Mammary epithelial cell (primary cell): ENCODE data around the gene ADAMTS2.

ENCODE experiments used
- EZH2 ChIP-seq: IDR thresholded peaks from 2 replicates; pipeline ENCODE4 v1.6.1; 2012; ENCODE audit warnings: low read length, inconsistent platforms, borderline replicate concordance
- TF ChIP-seq, protein P1 (sequence below), 2 donors: IDR thresholded peaks in 1 of 2; conservative IDR thresholded peaks in 1 of 2; 2 replicates each; pipeline ENCODE4 v1.5.1; 2011 to 2012; ENCODE audit warnings: inconsistent platforms in 2 of 2, low read length in 2 of 2, mild to moderate bottlenecking in 2 of 2, control low read depth in 1 of 2, low read depth in 1 of 2; ENCODE audit not compliant: insufficient read depth in 1 of 2; ENCODE audit errors: extremely low read depth in 1 of 2

- TF ChIP-seq, protein P1, sequence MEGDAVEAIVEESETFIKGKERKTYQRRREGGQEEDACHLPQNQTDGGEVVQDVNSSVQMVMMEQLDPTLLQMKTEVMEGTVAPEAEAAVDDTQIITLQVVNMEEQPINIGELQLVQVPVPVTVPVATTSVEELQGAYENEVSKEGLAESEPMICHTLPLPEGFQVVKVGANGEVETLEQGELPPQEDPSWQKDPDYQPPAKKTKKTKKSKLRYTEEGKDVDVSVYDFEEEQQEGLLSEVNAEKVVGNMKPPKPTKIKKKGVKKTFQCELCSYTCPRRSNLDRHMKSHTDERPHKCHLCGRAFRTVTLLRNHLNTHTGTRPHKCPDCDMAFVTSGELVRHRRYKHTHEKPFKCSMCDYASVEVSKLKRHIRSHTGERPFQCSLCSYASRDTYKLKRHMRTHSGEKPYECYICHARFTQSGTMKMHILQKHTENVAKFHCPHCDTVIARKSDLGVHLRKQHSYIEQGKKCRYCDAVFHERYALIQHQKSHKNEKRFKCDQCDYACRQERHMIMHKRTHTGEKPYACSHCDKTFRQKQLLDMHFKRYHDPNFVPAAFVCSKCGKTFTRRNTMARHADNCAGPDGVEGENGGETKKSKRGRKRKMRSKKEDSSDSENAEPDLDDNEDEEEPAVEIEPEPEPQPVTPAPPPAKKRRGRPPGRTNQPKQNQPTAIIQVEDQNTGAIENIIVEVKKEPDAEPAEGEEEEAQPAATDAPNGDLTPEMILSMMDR (conservative IDR thresholded peaks at IDR 0.05 in 1 of 2, IDR thresholded peaks at IDR 0.05 in 1 of 2; ENCODE audit: extremely low read depth in 1 of 2, insufficient read depth in 1 of 2, low read depth in 1 of 2, low read length in 2 of 2): no peak
- TF ChIP-seq EZH2: no peak
These were observed 48.2 kb downstream of the ADAMTS2 start for GRCh38 chr5:179297026-179297425.
